Inflammatory macrophage treated with lipopolysaccharide for 4 hours (primary cell): ENCODE measurements around the gene GPR119.
"Not testable (repeated sequence)": the region's sequence is repeated elsewhere in the genome, so short reads cannot be mapped to it uniquely, and the experiment has no call there.

Experiments
- DNase-seq: peaks from one replicate; pipeline ENCODE4 v3.0.0-alpha.2; 2020

GPR119 gene

GRCh38 chrX:130385520-130385919 is at the start of gene GPR119:
Gene GPR119 (minus strand): TSS chrX:130385674. CDS start chrX:130385447, 227 bp downstream.
- DNase-seq = no peak

- not testable (repeated sequence) for DNase-seq
Measured at GRCh38 chrX:130429236-130429635, 43.8 kb upstream of the GPR119 start.

- DNase-seq = no peak
Measured at GRCh38 chrX:130426531-130426930, 41.1 kb upstream of the GPR119 start.

- DNase-seq = no peak
Measured at GRCh38 chrX:130419263-130419662, 33.8 kb upstream of the GPR119 start.

GRCh38 chrX:130418740-130419139 is 33.3 kb upstream of the GPR119 start:
- DNase-seq = no peak

GRCh38 chrX:130418066-130418465 is 32.6 kb upstream of the GPR119 start:
- no peak for DNase-seq

GRCh38 chrX:130416785-130417184 is 31.3 kb upstream of the GPR119 start:
- no peak for DNase-seq

GRCh38 chrX:130415201-130415600 is 29.7 kb upstream of the GPR119 start:
- no peak for DNase-seq

- no peak for DNase-seq
Measured at GRCh38 chrX:130414800-130415199, 29.3 kb upstream of the GPR119 start.

GRCh38 chrX:130413415-130413814 is 27.9 kb upstream of the GPR119 start:
- DNase-seq = peak; percentile 82

- DNase-seq = no peak
Measured at GRCh38 chrX:130402208-130402684, 16.8 kb upstream of the GPR119 start.

- DNase-seq = peak; percentile 81
Measured at GRCh38 chrX:130401415-130402207, 16.1 kb upstream of the GPR119 start, which contains the start of gene RBMX2. Gene RBMX2 (plus strand): TSS chrX:130401987. CDS start chrX:130402033, 46 bp downstream.

GRCh38 chrX:130395341-130395740 is 9.9 kb upstream of the GPR119 start:
- no peak for DNase-seq

GRCh38 chrX:130393451-130394074 is 8.1 kb upstream of the GPR119 start:
- DNase-seq = peak; percentile 12

- no peak for DNase-seq
Measured at GRCh38 chrX:130386408-130386808, 934 bp upstream of the GPR119 start.

GRCh38 chrX:130378024-130378669 is 7.3 kb downstream of the GPR119 start:
- no peak for DNase-seq

GRCh38 chrX:130376077-130376476 is 9.4 kb downstream of the GPR119 start:
- no peak for DNase-seq

GRCh38 chrX:130352050-130352449 is 33.4 kb downstream of the GPR119 start:
- not testable (repeated sequence) for DNase-seq

- DNase-seq = no peak
Measured at GRCh38 chrX:130351567-130351966, 33.9 kb downstream of the GPR119 start.

GRCh38 chrX:130347321-130347720 is 38.2 kb downstream of the GPR119 start:
- DNase-seq = no peak

- no peak for DNase-seq
Measured at GRCh38 chrX:130343411-130343810, 42.1 kb downstream of the GPR119 start.

GRCh38 chrX:130340271-130340670 is 45.2 kb downstream of the GPR119 start:
- DNase-seq = no peak

- DNase-seq = peak; percentile 69
Measured at GRCh38 chrX:130339408-130340222, 45.9 kb downstream of the GPR119 start, which contains the start of gene SLC25A14. Gene SLC25A14 (plus strand): TSS chrX:130339919. CDS start chrX:130340279, 360 bp downstream.
